SK-N-MC (cell line): ENCODE measurements around the gene FLT1.

ENCODE experiments used
- EZH2 ChIP-seq: fragments of 200-600 bp; sonication (generic); IDR thresholded peaks from one replicate; pipeline ENCODE4 v1.6.1; 2017; ENCODE audit warnings: antibody characterized with exemption
- FOXP2 ChIP-seq: optimal IDR thresholded peaks from 2 replicates; pipeline ENCODE3; 2011; ENCODE audit warnings: mild to moderate bottlenecking, moderate library complexity; ENCODE audit not compliant: insufficient read depth; ENCODE audit errors: extremely low read length, control extremely low read depth
- POLR2AphosphoS5 ChIP-seq: IDR thresholded peaks from 2 replicates; pipeline ENCODE4 v1.6.1; 2012; ENCODE audit warnings: mild to moderate bottlenecking, low read depth, low read length, borderline replicate concordance

GRCh38 chr13:28336193-28336657 is 158.7 kb downstream of the FLT1 start:
- TF ChIP-seq EZH2: no peak
- TF ChIP-seq POLR2AphosphoS5: no peak
- TF ChIP-seq FOXP2: no peak
